Inflammatory macrophage treated with lipopolysaccharide for 4 hours (primary cell): ENCODE measurements around the gene TTLL12.

ENCODE experiments used
- DNase-seq: peaks from one replicate; pipeline ENCODE4 v3.0.0-alpha.2; 2020

Gene TTLL12

DNA sequence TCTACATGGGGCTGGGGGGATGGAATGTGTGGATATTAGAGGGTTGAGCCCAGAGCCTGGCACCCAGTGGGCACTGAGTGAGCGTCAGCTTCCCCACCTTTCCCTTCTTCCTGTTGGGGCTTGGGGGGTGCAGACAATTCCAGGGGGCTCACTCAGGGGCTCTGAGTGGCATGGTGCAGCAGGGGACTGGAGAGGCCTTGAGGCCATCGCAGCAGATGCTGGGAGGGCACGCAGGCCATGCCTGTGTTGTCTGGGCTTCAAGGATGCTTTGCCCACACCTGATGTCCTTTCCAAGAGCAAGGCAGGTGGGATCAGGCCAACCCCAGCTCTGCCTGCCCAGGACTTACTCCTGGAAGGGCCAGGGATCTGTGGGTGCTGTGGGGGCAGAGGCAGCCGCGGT is 11.2 kb upstream of the TTLL12 start:
- DNase-seq, result no peak

DNA sequence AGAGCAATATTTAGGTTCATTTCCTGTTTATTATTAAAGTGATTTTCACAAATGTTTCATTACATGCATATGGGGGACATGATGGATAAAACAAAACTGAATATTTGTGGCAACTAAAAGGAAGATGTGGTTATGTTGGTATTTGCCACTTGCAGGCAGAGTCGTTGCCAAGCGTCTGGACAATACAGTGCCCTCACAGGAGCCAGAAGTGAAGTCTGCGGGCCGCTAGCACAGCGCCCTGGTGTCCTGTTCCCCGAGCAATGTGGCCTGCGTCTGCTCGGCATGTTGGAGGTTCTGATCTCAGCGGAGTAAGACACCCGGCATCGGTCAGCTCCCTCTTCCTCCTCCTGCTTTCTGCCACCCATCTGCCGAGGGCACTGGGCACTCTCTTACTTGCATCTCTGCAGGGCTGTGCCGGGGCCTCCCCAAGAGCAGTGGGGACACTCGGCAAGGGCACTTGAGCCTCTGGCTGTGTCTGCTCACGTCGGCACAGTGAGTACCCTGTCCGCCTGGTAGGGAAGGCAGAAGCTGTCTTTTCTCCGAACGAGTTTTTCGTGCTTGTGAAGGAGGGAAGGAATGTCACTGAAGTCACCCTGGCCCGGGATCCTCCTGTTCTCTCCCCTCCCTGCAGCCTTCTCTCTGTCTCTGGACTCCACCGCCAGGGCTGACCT is 10.5 kb upstream of the TTLL12 start:
- DNase-seq, result no peak

DNA sequence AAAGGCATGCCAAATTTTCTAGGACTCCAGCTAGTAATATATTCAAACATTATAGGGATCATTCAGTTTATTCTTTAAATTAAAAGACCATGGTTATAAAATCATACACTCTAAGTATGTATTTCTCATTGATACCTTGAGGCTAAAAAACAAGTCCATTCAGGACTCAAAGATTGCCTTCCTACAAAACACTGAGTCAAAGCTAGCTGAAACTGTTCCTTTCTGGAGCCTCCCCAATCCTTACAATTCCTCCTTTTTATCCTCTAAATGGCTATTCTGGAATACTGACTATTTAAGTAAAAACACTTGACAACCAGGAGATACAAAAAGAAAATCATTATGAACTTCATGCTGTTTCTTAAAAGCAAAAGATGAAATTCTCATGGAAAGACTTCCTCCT is 4.9 kb upstream of the TTLL12 start:
- DNase-seq, result no peak

DNA sequence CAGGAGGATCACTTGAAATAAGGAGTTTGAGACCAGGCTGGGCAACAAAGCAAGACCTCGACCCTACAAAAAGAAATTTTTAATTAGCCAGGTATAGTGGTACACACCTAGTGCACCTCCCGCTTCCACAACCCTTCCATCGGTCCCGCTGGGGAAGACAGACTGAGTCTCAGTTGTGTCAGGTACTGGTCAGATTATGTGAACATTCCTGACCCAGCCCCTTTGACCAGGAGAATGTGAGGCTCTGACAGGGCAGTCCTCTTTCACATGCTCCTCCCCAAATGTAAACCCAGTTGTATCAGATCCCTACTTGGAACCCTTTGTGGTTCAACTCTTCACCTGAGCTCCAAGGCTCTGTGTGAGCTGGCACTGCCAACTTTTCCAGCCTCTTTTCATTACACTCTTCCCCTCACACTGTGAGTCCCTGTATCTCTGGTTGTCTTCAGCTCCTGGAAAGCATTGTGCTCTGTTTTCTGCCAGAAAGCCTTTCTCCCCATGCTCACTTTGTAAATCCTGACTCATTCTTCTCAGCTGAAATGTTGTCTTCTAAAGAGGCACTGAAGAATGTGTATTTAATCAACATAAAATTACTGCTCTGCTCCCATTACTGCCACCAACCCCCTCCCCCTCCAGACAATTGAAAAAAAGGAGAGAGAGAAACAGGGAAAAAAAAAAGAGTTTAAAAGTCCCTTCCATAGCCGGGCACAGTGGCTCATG is 2.1 kb upstream of the TTLL12 start:
- no peak for DNase-seq

- DNase-seq, result peak; percentile 94
Observed at GRCh38 chr22:43187171-43188099, 501 bp upstream of the TTLL12 start.

GRCh38 chr22:43185860-43186261 is 1.1 kb downstream of the TTLL12 start:
- DNase-seq, result no peak

- DNase-seq, result peak; percentile 62
Observed at GRCh38 chr22:43183496-43184277, 3.2 kb downstream of the TTLL12 start.

- no peak for DNase-seq
Observed at GRCh38 chr22:43182726-43183125, 4.2 kb downstream of the TTLL12 start.

DNA sequence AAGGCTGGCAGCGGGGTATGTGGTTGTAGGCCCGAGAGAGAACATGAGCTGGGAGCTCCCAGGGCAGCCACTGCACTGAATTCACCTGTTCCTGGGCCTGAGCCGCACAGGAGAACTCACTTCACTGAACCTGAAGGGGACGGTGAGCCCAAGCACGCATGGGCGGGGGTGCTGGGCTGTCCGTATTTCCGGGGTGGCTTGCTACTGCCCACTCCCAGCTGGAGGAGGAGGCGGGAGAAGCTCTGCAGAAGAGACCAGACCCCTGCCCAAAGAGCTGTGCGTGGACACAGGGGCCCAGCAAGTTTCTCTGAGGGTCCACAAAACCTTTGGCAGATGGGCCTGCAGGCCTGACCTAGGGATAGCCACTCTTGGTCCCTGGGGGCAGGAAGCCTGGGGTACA is 4.8 kb downstream of the TTLL12 start:
- DNase-seq, result no peak

- no peak for DNase-seq
Observed at GRCh38 chr22:43181321-43182076, 5.4 kb downstream of the TTLL12 start.

- no peak for DNase-seq
Observed at GRCh38 chr22:43180670-43181069, 6.3 kb downstream of the TTLL12 start.

GRCh38 chr22:43179911-43180195 is 7.1 kb downstream of the TTLL12 start:
- no peak for DNase-seq

DNA sequence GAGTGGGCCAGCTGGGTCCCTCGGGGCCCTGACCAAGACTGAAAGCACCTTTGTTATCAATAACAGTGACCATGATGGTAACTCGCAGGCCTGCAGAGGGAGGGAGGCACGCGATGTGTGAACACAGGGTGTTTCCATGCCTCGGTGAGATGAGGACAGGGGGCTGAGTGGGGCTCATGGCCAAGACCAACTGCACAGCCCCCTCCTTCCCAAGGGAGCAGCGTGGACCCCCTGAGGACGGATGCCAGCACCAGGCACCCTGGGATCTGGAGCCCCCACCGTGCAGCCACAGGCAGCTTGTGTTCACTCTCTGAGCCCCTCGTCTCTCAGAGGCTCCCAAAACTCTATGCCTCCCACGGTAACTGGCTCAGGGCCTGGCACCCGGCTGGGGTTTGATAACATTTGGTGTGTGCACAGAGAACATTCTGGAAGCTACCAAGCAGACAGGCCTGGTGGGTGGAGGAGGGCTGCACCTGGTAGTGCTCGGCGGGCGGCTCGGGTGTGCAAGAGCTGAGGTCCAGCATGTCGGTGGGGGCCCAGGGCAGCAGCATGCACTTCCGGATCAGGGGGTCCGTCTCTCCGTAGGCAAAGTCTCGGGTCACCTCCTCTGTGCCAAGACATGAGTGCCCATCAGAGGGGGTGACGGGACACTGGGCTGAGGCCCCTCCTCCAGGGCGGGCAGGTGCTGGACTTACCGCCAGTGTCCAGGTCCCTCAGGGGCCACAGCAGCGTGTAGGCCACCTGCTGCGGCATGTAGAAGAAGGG is 7.6 kb downstream of the TTLL12 start:
- DNase-seq, result no peak

- no peak for DNase-seq
Observed at GRCh38 chr22:43177479-43177878, 9.5 kb downstream of the TTLL12 start.

DNA sequence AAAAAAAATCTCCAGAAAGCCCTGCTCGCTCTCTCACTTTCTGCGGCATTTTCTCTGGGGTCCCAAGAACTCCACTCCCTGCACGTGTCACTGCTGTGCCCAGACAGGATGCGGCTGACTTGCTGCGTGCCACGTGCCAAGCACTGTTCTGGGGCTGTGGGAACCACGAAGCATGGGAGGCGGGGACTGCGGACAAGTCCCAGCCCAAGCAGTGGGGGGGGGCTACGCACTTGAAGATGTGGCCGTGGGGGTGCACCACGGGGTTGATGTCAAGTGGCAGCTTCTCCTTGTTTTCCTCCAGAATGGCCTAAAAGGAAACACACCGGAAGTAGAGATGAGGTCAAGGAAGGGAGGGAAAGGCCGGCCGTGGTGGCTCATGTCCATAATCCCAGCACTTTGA is 10.8 kb downstream of the TTLL12 start:
- no peak for DNase-seq

DNA sequence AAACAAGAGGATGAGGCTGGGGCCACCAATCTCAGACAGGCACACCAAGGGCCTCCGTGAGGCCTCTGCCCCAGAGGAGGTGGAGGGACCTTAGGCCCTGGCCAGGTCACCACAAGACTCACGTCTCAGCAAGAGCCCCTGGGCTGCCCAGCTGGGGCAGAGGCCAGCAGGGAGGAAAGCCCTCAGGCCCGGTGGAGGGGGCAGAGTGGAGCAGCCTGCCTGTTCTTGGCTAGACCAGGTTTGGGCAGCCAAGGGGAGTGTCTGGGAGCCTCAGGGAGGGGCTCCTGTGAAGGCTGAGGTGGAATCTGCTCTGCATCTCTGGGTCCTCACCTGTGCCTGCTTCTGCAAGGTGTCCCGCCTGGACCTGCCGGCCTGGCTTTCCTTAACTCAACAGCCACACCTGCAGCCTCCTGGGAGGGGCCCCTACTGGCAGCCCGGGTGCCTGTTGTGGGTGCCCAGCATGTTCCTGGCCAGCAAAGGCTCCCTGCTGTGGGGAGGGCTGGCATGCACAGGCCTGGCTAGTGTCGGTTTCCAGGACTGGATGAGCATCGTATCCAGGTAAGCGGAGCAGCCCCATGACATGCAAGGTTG is 11.9 kb downstream of the TTLL12 start:
- no peak for DNase-seq

- DNase-seq, result no peak
Observed at GRCh38 chr22:43173976-43174720, 12.8 kb downstream of the TTLL12 start.

- DNase-seq, result no peak
Observed at GRCh38 chr22:43173566-43173965, 13.4 kb downstream of the TTLL12 start.

DNA sequence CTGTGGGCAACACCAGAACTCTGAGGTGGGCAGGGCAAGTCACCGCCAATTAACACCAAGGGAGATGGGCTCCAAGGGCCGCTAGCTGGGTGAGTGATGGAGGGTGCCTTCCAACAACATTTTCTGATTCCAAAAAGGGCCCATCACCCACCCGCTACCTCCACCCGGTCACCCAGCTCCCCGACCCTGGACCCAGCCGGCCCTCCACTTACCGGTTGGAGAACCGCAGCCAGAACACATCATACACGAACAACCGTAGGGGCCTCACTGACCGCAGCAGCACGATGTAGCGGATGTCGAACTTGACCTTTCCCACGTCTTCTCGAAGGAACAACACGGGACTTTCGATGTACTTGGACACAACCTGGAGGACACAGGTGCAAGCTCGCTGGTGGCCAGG is 14.7 kb downstream of the TTLL12 start:
- DNase-seq, result no peak

DNA sequence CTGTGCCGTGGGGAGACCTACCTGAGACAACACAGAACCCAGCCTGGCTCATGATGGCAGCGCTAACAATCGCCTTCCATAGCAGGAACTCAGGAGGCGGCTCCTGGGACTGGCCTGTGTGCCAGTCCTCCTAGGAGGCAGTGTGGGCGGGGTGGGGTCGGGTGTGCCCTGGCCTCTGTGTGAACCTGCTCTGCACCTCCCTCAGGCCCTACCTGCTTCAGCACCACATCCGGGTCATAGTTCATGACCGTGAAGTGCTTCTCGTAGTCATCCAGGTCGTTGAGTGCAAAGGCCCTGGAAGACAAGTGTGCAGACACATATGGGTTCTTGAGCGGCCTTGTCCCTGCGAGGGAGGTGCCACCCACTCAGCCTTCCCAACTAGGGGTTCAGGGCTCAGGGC is 15.3 kb downstream of the TTLL12 start:
- no peak for DNase-seq
